SK-N-SH (cell line): ENCODE results near the gene MED22. TPM values are rescaled to one million over a fixed set of nuclear protein-coding genes. Genes with fewer than 3 reads are reported as not detected.

Source experiments
- CTCF ChIA-PET: fragments of 300-600, 350-600 bp; formaldehyde crosslinking; extraction: SDS; loops from one replicate; lab custom pipeline; 2021; lab: Yijun Ruan, JAX
- POLR2A ChIA-PET: fragments of 350-600 bp; sonication (Branson Sonifier 250); formaldehyde crosslinking; extraction: SDS; loops from one replicate; lab custom pipeline; 2020; ENCODE audit warnings: antibody characterized with exemption, inconsistent platforms; lab: Yijun Ruan, JAX
- DNase-seq: peaks from one replicate; pipeline ENCODE4 v3.0.0; 2012
- H2AFZ ChIP-seq: fragments of 200-600 bp; sonication (generic); 2 replicates; pipeline ENCODE4 v1.8.1; 2016; ENCODE audit warnings: antibody characterized with exemption, mild to moderate bottlenecking, low read depth
- H3F3A ChIP-seq: fragments of 200-600 bp; sonication (generic); replicated peaks from 2 replicates; pipeline ENCODE3; 2016; ENCODE audit warnings: antibody characterized with exemption, mild to moderate bottlenecking; ENCODE audit not compliant: insufficient read depth
- H3K27ac ChIP-seq, 2 experiments: fragments of 200-500 bp in 1 of 2; fragments of 200-600 bp in 1 of 2; sonication (Bioruptor generic) in 1 of 2; sonication (generic), shearing (Covaris generic) in 1 of 2; 2 replicates each; pipeline versions ENCODE4 v1.5.1 to v1.6.1; 2014 to 2016; ENCODE audit warnings: low read depth in 2 of 2, inconsistent platforms in 1 of 2, low read length in 1 of 2, mild to moderate bottlenecking in 1 of 2, mixed read lengths in 1 of 2
- H3K27me3 ChIP-seq: fragments of 200-600 bp; sonication (generic), shearing (Covaris generic); 2 replicates; pipeline ENCODE4 v1.6.1; 2016; ENCODE audit warnings: mixed run types; ENCODE audit not compliant: insufficient read depth
- H3K36me3 ChIP-seq, 2 experiments: fragments of 200-500 bp in 1 of 2; fragments of 200-600 bp in 1 of 2; sonication (Bioruptor generic) in 1 of 2; sonication (generic) in 1 of 2; replicated peaks in 1 of 2; 2 replicates each; pipeline versions ENCODE3 to v1.5.1; 2014 to 2016; ENCODE audit warnings: low read length in 1 of 2, mild to moderate bottlenecking in 1 of 2; ENCODE audit not compliant: insufficient read depth in 2 of 2, control insufficient read depth in 1 of 2
- H3K4me1 ChIP-seq, 2 experiments: fragments of 200-500 bp in 1 of 2; fragments of 200-600 bp in 1 of 2; sonication (Bioruptor generic) in 1 of 2; sonication (generic), shearing (Covaris generic) in 1 of 2; 2 replicates each; pipeline versions ENCODE4 v1.5.1 to v1.6.1; 2014 to 2016; ENCODE audit warnings: low read depth in 1 of 2, low read length in 1 of 2, mixed run types in 1 of 2; ENCODE audit not compliant: insufficient read depth in 2 of 2, control insufficient read depth in 1 of 2
- H3K4me2 ChIP-seq: fragments of 200-600 bp; sonication (generic), shearing (Covaris generic); 2 replicates; pipeline ENCODE4 v1.6.1; 2017; ENCODE audit warnings: mixed run types
- H3K4me3 ChIP-seq, 2 experiments: fragments of 200-500 bp in 1 of 2; fragments of 200-600 bp in 1 of 2; sonication (Bioruptor generic) in 1 of 2; sonication (generic), shearing (Covaris generic) in 1 of 2; 2 replicates each; pipeline versions ENCODE4 v1.5.1 to v1.8.1; 2014 to 2016; ENCODE audit warnings: low read depth in 2 of 2, inconsistent platforms in 1 of 2, low read length in 1 of 2, mild to moderate bottlenecking in 1 of 2, mixed read lengths in 1 of 2, moderate library complexity in 1 of 2
- H3K79me2 ChIP-seq: fragments of 200-600 bp; sonication (generic); 2 replicates; pipeline ENCODE4 v1.8.1; 2017; ENCODE audit warnings: mild to moderate bottlenecking; ENCODE audit not compliant: insufficient read depth
- H3K9ac ChIP-seq: fragments of 200-600 bp; sonication (generic); 2 replicates; pipeline ENCODE4 v1.6.1; 2017; ENCODE audit warnings: mixed run types
- H3K9me2 ChIP-seq: fragments of 200-600 bp; sonication (generic); 2 replicates; pipeline ENCODE4 v1.6.1; 2017; ENCODE audit warnings: mixed run types
- H3K9me3 ChIP-seq: fragments of 200-600 bp; sonication (generic); 2 replicates; pipeline ENCODE4 v1.6.1; 2017; ENCODE audit warnings: mixed run types, mild to moderate bottlenecking, moderate library complexity
- H4K20me1 ChIP-seq: fragments of 200-600 bp; sonication (generic); 2 replicates; pipeline ENCODE4 v1.6.1; 2017; ENCODE audit warnings: mild to moderate bottlenecking, mixed run types; ENCODE audit not compliant: insufficient read depth
- CHD2 ChIP-seq: fragments of 150-350 bp; IDR thresholded peaks from 2 replicates; pipeline ENCODE4 v1.6.1; 2018; ENCODE audit warnings: low read length; ENCODE audit not compliant: partially characterized antibody
- FOSL2 ChIP-seq: IDR thresholded peaks from 2 replicates; pipeline ENCODE4 v1.4.0; 2012; ENCODE audit warnings: low read depth, mild to moderate bottlenecking, moderate library complexity, borderline replicate concordance
- GABPA ChIP-seq: IDR thresholded peaks from 2 replicates; pipeline ENCODE4 v1.4.0; 2012; ENCODE audit warnings: low read depth, mild to moderate bottlenecking
- MXI1 ChIP-seq: IDR thresholded peaks from 2 replicates; pipeline ENCODE4 v1.6.1; 2012; ENCODE audit warnings: mild to moderate bottlenecking, low read depth, low read length, improper control_type of control experiment
- NFIC ChIP-seq: IDR thresholded peaks from 2 replicates; pipeline ENCODE4 v1.4.0; 2012; ENCODE audit warnings: borderline replicate concordance
- NRF1 ChIP-seq: IDR thresholded peaks from 2 replicates; pipeline ENCODE4 v1.6.1; 2012; ENCODE audit warnings: low read depth, mild to moderate bottlenecking, low read length
- PBX3 ChIP-seq: IDR thresholded peaks from 2 replicates; pipeline ENCODE4; 2012
- SMC3 ChIP-seq: IDR thresholded peaks from 2 replicates; pipeline ENCODE4 v1.6.1; 2012; ENCODE audit warnings: low read depth, low read length, improper control_type of control experiment
- TCF12 ChIP-seq: IDR thresholded peaks from 2 replicates; pipeline ENCODE4 v1.4.0; 2012
- TEAD4 ChIP-seq: IDR thresholded peaks from 2 replicates; pipeline ENCODE4 v1.4.0; 2012; ENCODE audit warnings: mild to moderate bottlenecking, borderline replicate concordance; ENCODE audit not compliant: insufficient read depth
- YY1 ChIP-seq: IDR thresholded peaks from 2 replicates; pipeline ENCODE4 v1.4.0; 2012; ENCODE audit warnings: low read depth, mild to moderate bottlenecking
- WGBS: methylation state at CpG from one replicate; pipeline ENCODE4 v1.1.6; 2017; ENCODE audit warnings: low lambda C conversion rate; 5-methylcytosine and 5-hydroxymethylcytosine counted together
- polyA plus RNA-seq, 3 experiments: library from polyadenylated mRNA; depleted of rRNA; stranded (reverse); fragments of >200 nt; gene quantifications; 2 replicates each; pipeline ENCODE4 v1.2.3, GENCODE V29; 2012
- TF ChIP-seq, protein P1 (sequence below): IDR thresholded peaks from 2 replicates; pipeline ENCODE4 v1.4.0; 2012; ENCODE audit warnings: low read depth
- TF ChIP-seq, protein P2 (sequence below): fragments of 200-600 bp; sonication (generic); IDR thresholded peaks from 2 replicates; pipeline ENCODE4 v1.6.1; 2017; ENCODE audit warnings: antibody characterized with exemption, mild to moderate bottlenecking, moderate library complexity
- TF ChIP-seq, protein P3 (sequence below): IDR thresholded peaks from 2 replicates; pipeline ENCODE4 v1.4.0; 2012; ENCODE audit warnings: low read depth, borderline replicate concordance

The MED22 gene
- polyA plus RNA-seq, 1 of the 3 experiments (the other 2 are of a cell fraction), result 27.9 TPM

GRCh38 chr9:133347515-133347984, 381 bp downstream of the MED22 start:
- peak; percentile 90 for DNase-seq
- ChIA-PET CTCF (interaction anchor here (0.7 to 1.7 kb wide), 5 partner anchors 9 to 1480 kb away, joined by 3 to 6 read pairs (median 4); partner anchors contain the start of genes SURF1 and SURF2), POLR2A (interaction anchor here (0.6 to 1.7 kb wide), 15 partner anchors 8 to 180 kb away, joined by 3 to 16 read pairs (median 4); partner anchors contain the start of genes CACFD1, STKLD1, SURF1 and SURF2)
- Histone ChIP-seq H3K4me2 (peak overlapping the region; percentile 94), H3K36me3 (peaks cover 47 to 70% of the 10 kb centered on the region in 2 experiments), H3F3A (peaks cover 31% of the 10 kb centered on the region), H3K9me2 (no peaks in the 10 kb centered on the region), H3K79me2 (peaks cover 54% of the 10 kb centered on the region), H3K9me3 (no peaks in the 10 kb centered on the region), H3K27me3 (no peaks in the 10 kb centered on the region), H3K4me1 (peaks cover 8 to 27% of the 10 kb centered on the region in 2 experiments; a peak in 2 of 4 replicates), H2AFZ (peak overlapping the region; percentile 9; the same call in 1 of the 2 replicates), H3K9ac (peak overlapping the region; percentile 99), H4K20me1 (peaks cover 43% of the 10 kb centered on the region), H3K27ac (peak overlapping the region; percentile 89 to 97), H3K4me3 (peak overlapping the region; percentile 99)
- TF ChIP-seq, protein P1, sequence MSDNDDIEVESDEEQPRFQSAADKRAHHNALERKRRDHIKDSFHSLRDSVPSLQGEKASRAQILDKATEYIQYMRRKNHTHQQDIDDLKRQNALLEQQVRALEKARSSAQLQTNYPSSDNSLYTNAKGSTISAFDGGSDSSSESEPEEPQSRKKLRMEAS, result no peak
- TF ChIP-seq PBX3, result no peak
- TF ChIP-seq TCF12, result no peak
- TF ChIP-seq MXI1, result 0 out of 2 replicates have a peak, but pooled peaks have one; percentile 9
- no peak for TF ChIP-seq YY1
- WGBS, result 3% methylated on average over 13 of the region's 41 CpGs

DNA sequence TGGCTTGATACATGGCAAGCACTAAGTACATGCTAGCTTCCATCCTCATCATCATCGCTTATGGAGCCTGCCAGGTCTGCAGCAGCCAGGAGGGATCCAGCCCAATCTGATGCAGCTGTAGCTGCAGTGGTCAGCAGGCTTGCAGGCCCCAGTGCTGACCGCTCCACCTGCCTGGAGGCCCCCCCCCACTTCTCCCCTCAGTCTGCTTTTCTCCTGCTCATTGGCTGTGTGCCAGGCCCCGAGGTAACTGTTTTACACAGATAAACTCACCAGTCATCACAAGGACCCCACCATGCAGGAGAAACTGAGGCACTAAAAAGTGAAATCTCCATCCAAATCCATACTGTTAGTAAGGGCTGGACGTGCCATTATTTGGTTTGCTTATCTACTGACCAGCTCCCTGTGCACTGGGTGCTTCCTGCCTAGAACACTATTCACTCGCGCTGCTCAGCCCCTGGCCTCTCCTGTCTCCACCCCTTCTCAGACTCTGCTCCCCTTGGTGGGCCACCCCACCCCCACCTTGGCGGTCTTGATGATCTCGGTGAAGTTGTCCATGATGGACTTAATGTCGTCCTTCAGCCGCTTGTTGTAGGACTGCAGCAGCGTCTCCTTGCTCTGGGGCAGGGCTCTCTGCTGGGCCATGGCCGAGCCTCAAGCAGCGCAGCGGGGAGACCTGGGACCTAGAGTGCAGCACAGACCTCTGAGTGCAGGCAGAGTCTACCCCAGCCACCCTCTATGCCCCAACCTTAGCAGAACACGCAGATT, 1.7 kb downstream of the MED22 start:
- H4K20me1 ChIP-seq, result peaks cover 35% of the 10 kb centered on the region
- POLR2A ChIA-PET, result interaction anchor here (0.9 to 1.5 kb wide), 2 partner anchors 9 to 11 kb away, joined by 3 to 4 read pairs; no protein-coding TSS in a partner anchor
- H3K36me3 ChIP-seq, result peaks cover 38 to 68% of the 10 kb centered on the region in 2 experiments

More for the DNA sequence above, 1.7 kb downstream of the MED22 start:
- DNase-seq, result peak; percentile 33
- Histone ChIP-seq H3K9me2 (no peaks in the 10 kb centered on the region), H3K79me2 (peaks cover 54% of the 10 kb centered on the region), H3K4me1 (peaks cover 8 to 27% of the 10 kb centered on the region in 2 experiments; a peak in 2 of 4 replicates), H3F3A (peaks cover 18% of the 10 kb centered on the region), H3K9ac (peak overlapping the region; percentile 99; the same call in 1 of the 2 replicates), H3K27ac (no peak overlapping the region; a peak in 1 of 4 replicates), H3K4me3 (peak overlapping the region; percentile 99), H3K4me2 (peak overlapping the region; percentile 94), H3K27me3 (no peaks in the 10 kb centered on the region), H3K9me3 (no peaks in the 10 kb centered on the region), H2AFZ (no peak overlapping the region)
- CTCF ChIA-PET, result interaction anchor here (1.1 kb wide), 1 partner anchor 160 kb away, joined by 3 read pairs; no protein-coding TSS in a partner anchor
- WGBS, result 81% methylated on average over 12 of the region's 15 CpGs
- TF ChIP-seq, protein P2, sequence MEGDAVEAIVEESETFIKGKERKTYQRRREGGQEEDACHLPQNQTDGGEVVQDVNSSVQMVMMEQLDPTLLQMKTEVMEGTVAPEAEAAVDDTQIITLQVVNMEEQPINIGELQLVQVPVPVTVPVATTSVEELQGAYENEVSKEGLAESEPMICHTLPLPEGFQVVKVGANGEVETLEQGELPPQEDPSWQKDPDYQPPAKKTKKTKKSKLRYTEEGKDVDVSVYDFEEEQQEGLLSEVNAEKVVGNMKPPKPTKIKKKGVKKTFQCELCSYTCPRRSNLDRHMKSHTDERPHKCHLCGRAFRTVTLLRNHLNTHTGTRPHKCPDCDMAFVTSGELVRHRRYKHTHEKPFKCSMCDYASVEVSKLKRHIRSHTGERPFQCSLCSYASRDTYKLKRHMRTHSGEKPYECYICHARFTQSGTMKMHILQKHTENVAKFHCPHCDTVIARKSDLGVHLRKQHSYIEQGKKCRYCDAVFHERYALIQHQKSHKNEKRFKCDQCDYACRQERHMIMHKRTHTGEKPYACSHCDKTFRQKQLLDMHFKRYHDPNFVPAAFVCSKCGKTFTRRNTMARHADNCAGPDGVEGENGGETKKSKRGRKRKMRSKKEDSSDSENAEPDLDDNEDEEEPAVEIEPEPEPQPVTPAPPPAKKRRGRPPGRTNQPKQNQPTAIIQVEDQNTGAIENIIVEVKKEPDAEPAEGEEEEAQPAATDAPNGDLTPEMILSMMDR, result no peak
- no peak for TF ChIP-seq GABPA
- no peak for TF ChIP-seq NFIC
- no peak for TF ChIP-seq TEAD4
- TF ChIP-seq, protein P3, sequence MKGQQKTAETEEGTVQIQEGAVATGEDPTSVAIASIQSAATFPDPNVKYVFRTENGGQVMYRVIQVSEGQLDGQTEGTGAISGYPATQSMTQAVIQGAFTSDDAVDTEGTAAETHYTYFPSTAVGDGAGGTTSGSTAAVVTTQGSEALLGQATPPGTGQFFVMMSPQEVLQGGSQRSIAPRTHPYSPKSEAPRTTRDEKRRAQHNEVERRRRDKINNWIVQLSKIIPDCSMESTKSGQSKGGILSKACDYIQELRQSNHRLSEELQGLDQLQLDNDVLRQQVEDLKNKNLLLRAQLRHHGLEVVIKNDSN, result no peak
- TF ChIP-seq NRF1, result no peak
- no peak for TF ChIP-seq SMC3
- no peak for TF ChIP-seq CHD2
- TF ChIP-seq FOSL2, result no peak
